ENCODE results near the gene MRGPRG.

The MRGPRG gene

GRCh38 chr11:3194016-3194816 lies 24.4 kb downstream of the MRGPRG start:
- H3K4me3 ChIP-seq (ENCODE audit: low read length), result no peak overlapping the region
- DNase-seq (ENCODE audit: low read depth), result no peak
- TF ChIP-seq, protein P1, sequence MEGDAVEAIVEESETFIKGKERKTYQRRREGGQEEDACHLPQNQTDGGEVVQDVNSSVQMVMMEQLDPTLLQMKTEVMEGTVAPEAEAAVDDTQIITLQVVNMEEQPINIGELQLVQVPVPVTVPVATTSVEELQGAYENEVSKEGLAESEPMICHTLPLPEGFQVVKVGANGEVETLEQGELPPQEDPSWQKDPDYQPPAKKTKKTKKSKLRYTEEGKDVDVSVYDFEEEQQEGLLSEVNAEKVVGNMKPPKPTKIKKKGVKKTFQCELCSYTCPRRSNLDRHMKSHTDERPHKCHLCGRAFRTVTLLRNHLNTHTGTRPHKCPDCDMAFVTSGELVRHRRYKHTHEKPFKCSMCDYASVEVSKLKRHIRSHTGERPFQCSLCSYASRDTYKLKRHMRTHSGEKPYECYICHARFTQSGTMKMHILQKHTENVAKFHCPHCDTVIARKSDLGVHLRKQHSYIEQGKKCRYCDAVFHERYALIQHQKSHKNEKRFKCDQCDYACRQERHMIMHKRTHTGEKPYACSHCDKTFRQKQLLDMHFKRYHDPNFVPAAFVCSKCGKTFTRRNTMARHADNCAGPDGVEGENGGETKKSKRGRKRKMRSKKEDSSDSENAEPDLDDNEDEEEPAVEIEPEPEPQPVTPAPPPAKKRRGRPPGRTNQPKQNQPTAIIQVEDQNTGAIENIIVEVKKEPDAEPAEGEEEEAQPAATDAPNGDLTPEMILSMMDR (conservative IDR thresholded peaks at IDR 0.05; ENCODE audit: low read depth, low read length), result no peak

- H3K4me3 ChIP-seq (ENCODE audit: low read length), result no peak overlapping the region
- TF ChIP-seq, protein P1 (conservative IDR thresholded peaks at IDR 0.05; ENCODE audit: low read depth, low read length), result no peak
- DNase-seq (ENCODE audit: low read depth), result no peak
Observed at GRCh38 chr11:3193373-3194015, 25.1 kb downstream of the MRGPRG start.

DNA sequence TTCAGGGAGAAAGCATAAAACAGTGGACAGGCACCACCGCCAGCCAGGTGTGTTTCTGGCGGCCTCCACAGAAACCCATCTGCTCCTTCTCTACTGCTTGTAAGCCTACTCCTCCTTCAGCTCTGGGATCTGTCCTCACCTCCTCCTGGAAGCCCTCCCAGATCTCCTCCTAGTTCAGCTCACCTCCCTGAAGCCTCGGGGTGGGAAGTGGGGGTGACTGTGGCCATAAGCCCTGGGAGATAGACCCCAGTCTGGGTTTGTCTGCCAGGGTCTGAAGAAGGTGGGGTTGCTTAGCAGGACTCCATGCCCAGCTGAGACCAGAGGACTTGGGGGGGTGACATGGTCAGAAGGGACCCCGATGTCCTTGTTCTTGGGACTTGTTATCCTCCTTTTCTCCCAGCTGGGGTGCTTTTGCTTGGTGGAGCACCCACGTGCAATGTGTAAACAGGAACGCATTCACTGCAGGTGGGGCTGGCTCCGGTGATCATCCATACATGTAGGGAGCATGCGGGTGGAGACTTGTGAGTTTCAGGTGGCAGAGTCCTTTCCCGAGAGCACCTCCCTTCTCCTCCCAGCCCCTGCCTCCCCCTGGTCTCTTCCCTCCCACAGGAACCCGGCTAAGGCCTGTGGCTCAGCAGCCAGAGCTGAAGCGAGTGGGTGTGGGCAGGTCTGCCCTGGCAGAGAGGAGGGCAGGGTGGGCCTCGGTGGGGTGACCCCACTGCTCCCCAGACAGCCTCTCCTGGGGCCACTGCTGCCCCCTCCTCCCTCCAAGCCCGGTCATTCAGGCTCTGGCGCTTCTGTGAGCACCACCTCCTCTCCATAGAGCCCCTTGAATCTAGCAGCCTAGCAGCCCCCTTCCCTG lies 25.9 kb downstream of the MRGPRG start:
- TF ChIP-seq, protein P1 (conservative IDR thresholded peaks at IDR 0.05; ENCODE audit: low read depth, low read length), result no peak
- no peak for DNase-seq (ENCODE audit: low read depth)

DNA sequence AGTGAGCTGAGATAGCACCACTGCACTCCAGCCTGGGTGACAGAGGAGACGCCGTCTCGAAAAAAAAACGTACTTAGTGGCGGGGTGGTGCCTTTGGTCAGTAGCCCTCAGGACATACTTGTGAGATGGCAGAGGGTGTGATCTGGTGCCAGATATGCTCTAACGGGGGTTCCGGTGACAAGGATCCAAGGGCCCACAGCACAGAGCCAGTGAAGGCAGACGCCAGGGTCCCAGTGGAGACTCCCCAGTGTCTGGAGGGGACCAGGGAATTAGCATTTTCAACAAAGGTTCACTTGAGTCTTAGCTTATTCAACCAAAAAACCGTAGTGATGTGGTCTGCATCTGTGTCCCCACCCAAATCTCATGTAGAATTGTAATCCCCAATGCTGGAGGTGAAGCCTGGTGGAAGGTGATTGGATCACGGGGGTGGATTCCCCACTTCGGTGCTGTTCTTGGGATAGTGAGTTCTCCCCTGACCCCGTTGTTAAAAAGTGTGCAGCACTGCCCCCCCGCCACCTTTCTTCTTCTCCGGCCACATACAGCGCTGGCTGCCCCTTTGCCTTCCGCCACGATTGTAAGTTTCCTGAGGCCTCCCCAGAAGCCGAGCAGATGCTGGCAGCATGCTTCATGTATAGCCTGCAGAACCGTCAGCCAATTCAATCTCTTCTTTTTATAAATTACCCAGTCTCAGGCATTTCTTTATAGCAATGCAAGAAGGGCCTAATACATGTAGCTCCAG lies 26.9 kb downstream of the MRGPRG start:
- H3K4me3 ChIP-seq (ENCODE audit: low read length), result no peak overlapping the region
- TF ChIP-seq, protein P1 (conservative IDR thresholded peaks at IDR 0.05; ENCODE audit: low read depth, low read length), result no peak
- no peak for DNase-seq (ENCODE audit: low read depth)

More for the DNA sequence above, 25.9 kb downstream of the MRGPRG start:
- H3K4me3 ChIP-seq (ENCODE audit: low read length), result no peak overlapping the region

DNA sequence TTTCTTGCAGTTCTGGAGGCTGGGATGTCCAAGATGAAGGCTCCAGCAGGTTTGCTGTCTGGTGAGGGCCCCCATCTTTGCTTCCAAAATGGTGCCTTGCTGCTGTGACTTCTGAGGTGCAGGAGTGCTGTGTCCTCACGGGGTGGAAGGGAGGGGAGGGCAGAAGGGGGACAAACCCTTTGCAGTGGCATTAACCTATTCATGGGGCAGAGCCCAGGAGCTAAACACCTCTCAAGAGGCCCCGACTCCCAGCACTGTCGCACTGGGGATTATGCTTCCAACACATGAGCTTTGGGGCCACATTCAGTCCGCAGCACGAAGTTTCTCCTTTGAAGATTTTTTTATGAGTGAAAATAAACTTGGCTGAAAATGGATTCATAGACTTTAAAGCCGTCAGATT lies 28.0 kb downstream of the MRGPRG start:
- TF ChIP-seq, protein P1 (conservative IDR thresholded peaks at IDR 0.05; ENCODE audit: low read depth, low read length), result no peak
- H3K4me3 ChIP-seq (ENCODE audit: low read length), result no peak overlapping the region
- no peak for DNase-seq (ENCODE audit: low read depth)

- no peak overlapping the region for H3K4me3 ChIP-seq (ENCODE audit: low read length)
- TF ChIP-seq, protein P1 (conservative IDR thresholded peaks at IDR 0.05; ENCODE audit: low read depth, low read length), result no peak
- no peak for DNase-seq (ENCODE audit: low read depth)
Observed at GRCh38 chr11:3189886-3190583, 28.6 kb downstream of the MRGPRG start.
